Esophagus muscularis mucosa (tissue), 4 donors: ENCODE data around the gene TP63. TPM values are rescaled to one million over a fixed set of nuclear protein-coding genes. Genes with fewer than 3 reads are reported as not detected.

Experiments used
- DNase-seq: peaks from one replicate; pipeline ENCODE4 v3.0.0-alpha.2; 2017; ENCODE audit errors: extremely low spot score
- H3K27ac ChIP-seq, 4 donors: fragments of 200-600 bp; sonication (generic); replicated peaks in 1 of 4; 1 replicate in 3 of 4; 2 replicates in 1 of 4; pipeline ENCODE4 v1.5.1; 2016 to 2019; ENCODE audit warnings: mild to moderate bottlenecking in 1 of 4
- H3K27me3 ChIP-seq, 4 donors: fragments of 200-600 bp; sonication (generic); one replicate each; pipeline versions ENCODE4 v1.5.1 to v1.6.0; 2016 to 2019
- H3K36me3 ChIP-seq, 4 donors: fragments of 200-600 bp; sonication (generic); one replicate each; pipeline ENCODE4 v1.5.1; 2016 to 2019
- H3K4me1 ChIP-seq, 4 donors: fragments of 200-600 bp; sonication (generic); one replicate each; pipeline ENCODE4 v1.5.1; 2016 to 2019
- H3K4me3 ChIP-seq, 4 donors: fragments of 200-600 bp; sonication (generic); 1 replicate in 2 of 4; 2 replicates in 2 of 4; pipeline ENCODE4 v1.5.1; 2016 to 2019; ENCODE audit warnings: mild to moderate bottlenecking in 4 of 4, moderate library complexity in 1 of 4
- H3K9me3 ChIP-seq, 4 donors: fragments of 200-600 bp; sonication (generic); 1 replicate in 3 of 4; 2 replicates in 1 of 4; pipeline ENCODE4 v1.5.1; 2016 to 2019
- EP300 ChIP-seq: sonication (generic); formaldehyde crosslinking; IDR thresholded peaks from one replicate; pipeline ENCODE4 v1.6.1; 2017; ENCODE audit warnings: antibody characterized with exemption
- POLR2A ChIP-seq: fragments of 450-650 bp; IDR thresholded peaks from one replicate; pipeline ENCODE4 v1.6.1; 2017; ENCODE audit warnings: antibody characterized with exemption, moderate library complexity, mild to moderate bottlenecking, low read depth
- POLR2AphosphoS5 ChIP-seq, 2 donors: sonication (generic); formaldehyde crosslinking; IDR thresholded peaks; one replicate each; pipeline ENCODE4 v1.6.1; 2017; ENCODE audit warnings: antibody characterized with exemption in 2 of 2
- WGBS: methylation state at CpG from one replicate; pipeline ENCODE4 v1.1.5; 2018; 5-methylcytosine and 5-hydroxymethylcytosine counted together
- intact Hi-C: fragments of 100-400 bp; cut with DNase I; formaldehyde crosslinking; loops from one replicate; pipeline ENCODE4 v1.15.1; 2023
- total RNA-seq, 4 donors: library from RNA; depleted of rRNA; stranded (reverse); fragments of >200 nt; gene quantifications; one replicate each; pipeline versions ENCODE4 v1.1.0 to v1.2.1, GENCODE V29; 2016
- TF ChIP-seq, protein P1 (sequence below), 3 experiments: fragments of 200-600 bp in 2 of 3; fragments of 450-650 bp in 1 of 3; sonication (generic) in 2 of 3; IDR thresholded peaks; one replicate each; pipeline ENCODE4 v1.5.1; 2017 to 2019; ENCODE audit warnings: antibody characterized with exemption in 3 of 3, mild to moderate bottlenecking in 2 of 3, moderate library complexity in 1 of 3

TP63 gene
- total RNA-seq, 4 donors from 2014 or later, result under 0.01 to 0.34 (median 0.21) TPM

DNA sequence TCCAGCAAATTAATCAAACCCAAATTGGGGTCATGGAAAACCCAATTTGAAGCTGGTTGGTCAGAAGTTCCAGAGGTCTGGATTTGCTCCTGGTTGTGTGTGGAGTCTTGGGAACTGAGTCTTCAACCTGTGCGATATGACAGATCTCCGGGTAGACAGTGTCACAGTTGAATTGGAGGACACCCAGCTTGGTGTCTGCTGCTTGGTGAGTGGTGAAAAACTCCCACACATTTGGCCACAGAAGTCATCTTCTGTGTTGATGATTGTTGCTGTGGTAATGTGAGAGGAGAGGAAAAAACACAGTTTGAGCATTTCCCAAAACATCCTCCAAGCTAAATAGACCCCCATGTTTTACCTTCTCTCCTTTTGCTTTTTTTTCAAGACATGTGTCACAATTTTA lies 218.1 kb downstream of the TP63 start:
- 86% methylated on average over 2 of the region's 2 CpGs for WGBS
- no peak for TF ChIP-seq EP300

DNA sequence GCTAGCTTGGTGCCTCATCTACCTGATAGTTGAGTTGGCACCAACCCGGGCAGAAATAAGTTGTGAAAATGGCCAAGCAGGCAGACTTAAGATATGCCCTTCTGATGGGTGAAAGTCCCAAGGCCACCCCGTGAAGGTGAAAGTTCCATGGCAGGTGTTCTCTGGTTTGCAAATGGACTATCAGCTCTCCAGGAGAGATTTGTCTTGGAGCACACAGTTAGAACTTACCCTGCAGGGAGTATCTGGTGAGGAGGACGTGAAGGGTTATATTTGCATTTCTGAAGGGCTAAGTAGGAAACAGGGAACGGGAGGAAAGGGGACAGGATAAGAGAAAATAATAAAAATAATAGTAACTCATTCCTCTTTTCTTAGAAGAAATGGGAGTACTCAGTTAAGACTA lies 220.5 kb downstream of the TP63 start:
- H3K27ac ChIP-seq, result no peak overlapping the region
- no peaks in the 10 kb centered on the region for H3K4me1 ChIP-seq
- DNase-seq, result no peak
- H3K4me3 ChIP-seq, result no peak overlapping the region
- no peaks in the 10 kb centered on the region for H3K27me3 ChIP-seq
- 71% methylated on average over 4 of the region's 4 CpGs for WGBS
- TF ChIP-seq POLR2AphosphoS5 (IDR thresholded peaks at IDR 0.05) (no peak), EP300 (no peak), POLR2A (no peak)
- TF ChIP-seq, protein P1, sequence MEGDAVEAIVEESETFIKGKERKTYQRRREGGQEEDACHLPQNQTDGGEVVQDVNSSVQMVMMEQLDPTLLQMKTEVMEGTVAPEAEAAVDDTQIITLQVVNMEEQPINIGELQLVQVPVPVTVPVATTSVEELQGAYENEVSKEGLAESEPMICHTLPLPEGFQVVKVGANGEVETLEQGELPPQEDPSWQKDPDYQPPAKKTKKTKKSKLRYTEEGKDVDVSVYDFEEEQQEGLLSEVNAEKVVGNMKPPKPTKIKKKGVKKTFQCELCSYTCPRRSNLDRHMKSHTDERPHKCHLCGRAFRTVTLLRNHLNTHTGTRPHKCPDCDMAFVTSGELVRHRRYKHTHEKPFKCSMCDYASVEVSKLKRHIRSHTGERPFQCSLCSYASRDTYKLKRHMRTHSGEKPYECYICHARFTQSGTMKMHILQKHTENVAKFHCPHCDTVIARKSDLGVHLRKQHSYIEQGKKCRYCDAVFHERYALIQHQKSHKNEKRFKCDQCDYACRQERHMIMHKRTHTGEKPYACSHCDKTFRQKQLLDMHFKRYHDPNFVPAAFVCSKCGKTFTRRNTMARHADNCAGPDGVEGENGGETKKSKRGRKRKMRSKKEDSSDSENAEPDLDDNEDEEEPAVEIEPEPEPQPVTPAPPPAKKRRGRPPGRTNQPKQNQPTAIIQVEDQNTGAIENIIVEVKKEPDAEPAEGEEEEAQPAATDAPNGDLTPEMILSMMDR (IDR thresholded peaks at IDR 0.05), result no peak
- no peaks in the 10 kb centered on the region for H3K9me3 ChIP-seq
- H3K36me3 ChIP-seq, result no peaks in the 10 kb centered on the region
- intact Hi-C loops, result no loop called here

More for the DNA sequence above, 218.1 kb downstream of the TP63 start:
- no peaks in the 10 kb centered on the region for H3K4me1 ChIP-seq
- H3K27ac ChIP-seq, result no peak overlapping the region
- H3K27me3 ChIP-seq, result no peaks in the 10 kb centered on the region
- H3K9me3 ChIP-seq, result no peaks in the 10 kb centered on the region
- no peak for DNase-seq
- intact Hi-C loops, result no loop called here
- no peak overlapping the region for H3K4me3 ChIP-seq
- no peaks in the 10 kb centered on the region for H3K36me3 ChIP-seq

DNA sequence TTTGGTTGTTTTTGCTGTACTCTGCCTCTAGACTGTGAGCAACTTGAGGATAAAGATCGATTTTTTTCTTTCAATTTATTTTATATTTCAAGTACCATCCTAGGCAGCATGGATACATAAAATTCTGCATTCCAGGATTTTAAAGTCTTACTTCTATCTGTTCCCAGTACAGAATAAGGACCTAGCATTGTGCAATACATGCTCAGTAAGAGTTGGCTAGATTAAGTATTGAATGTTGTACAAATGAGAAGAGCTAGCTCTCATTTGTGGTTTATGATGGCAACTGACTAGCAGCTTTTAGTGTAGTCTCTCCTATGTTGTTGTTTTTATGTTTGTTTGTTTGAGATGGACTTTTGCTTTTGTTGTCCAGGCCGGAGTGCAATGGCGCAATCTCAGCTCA lies 222.7 kb downstream of the TP63 start:
- intact Hi-C loops, result no loop called here
- Histone ChIP-seq H3K9me3 (no peaks in the 10 kb centered on the region), H3K4me3 (no peak overlapping the region), H3K27ac (no peak overlapping the region), H3K36me3 (no peaks in the 10 kb centered on the region), H3K27me3 (no peaks in the 10 kb centered on the region), H3K4me1 (no peaks in the 10 kb centered on the region)
- no peak for DNase-seq
- TF ChIP-seq POLR2A (no peak), EP300 (no peak), POLR2AphosphoS5 (IDR thresholded peaks at IDR 0.05) (no peak)
- TF ChIP-seq, protein P1 (IDR thresholded peaks at IDR 0.05), result no peak
- 95% methylated on average over 3 of the region's 3 CpGs for WGBS

DNA sequence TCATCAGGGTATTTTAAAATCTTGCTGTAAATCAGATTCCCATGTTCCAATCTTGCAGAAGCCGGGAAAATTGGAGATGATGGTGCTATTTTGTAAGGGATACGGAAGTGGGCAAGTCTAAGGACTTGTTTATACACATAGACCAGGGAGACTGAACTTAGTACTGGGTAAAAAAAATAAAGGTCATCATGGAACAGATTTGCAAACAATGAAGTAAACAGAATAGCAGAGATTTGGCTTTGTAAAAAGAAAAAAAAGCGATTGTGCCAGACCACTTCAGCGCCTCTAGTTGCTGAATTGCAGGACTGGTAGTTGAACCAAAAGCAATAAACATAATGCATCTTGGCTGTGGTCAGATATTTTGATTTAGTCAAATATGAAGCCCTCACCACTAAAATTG lies 229.1 kb downstream of the TP63 start:
- Histone ChIP-seq H3K4me1 (no peaks in the 10 kb centered on the region), H3K27ac (no peak overlapping the region), H3K36me3 (no peaks in the 10 kb centered on the region), H3K27me3 (no peaks in the 10 kb centered on the region), H3K9me3 (no peaks in the 10 kb centered on the region), H3K4me3 (no peak overlapping the region)
- intact Hi-C loops, result no loop called here
- 81% methylated on average over 4 of the region's 4 CpGs for WGBS
- DNase-seq, result no peak
- TF ChIP-seq, protein P1 (IDR thresholded peaks at IDR 0.05), result no peak
- TF ChIP-seq POLR2A, result no peak
- no peak for TF ChIP-seq POLR2AphosphoS5 (IDR thresholded peaks at IDR 0.05)
- TF ChIP-seq EP300, result no peak

DNA sequence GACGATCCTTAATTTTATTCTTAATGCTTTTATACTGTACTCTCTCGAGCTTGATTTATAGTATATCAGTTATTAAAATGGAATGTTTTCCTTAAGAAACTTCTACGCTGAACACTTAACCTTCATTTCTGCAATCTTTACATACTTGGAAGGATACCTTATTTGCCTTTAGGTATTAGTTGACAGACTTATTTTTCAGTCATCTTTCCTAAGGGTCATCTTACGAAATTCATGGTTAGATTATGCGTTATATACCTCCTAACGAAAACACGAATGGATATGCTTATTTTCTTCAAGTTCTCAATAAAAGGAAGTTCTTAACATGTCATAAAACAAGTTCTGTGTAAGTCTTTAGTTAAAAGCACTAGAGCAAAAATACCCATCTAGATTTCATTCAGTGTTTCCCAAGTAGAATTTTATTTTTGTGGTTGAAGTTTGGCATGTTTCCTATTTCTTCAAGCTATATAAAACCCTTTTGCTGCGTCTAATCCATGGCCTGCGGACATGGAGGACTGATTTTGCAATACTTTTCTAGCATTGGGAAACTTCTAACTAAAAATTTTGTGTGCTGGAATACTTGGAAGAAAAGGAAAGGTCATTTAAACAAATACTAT lies 231.3 kb downstream of the TP63 start:
- no peak overlapping the region for H3K4me3 ChIP-seq
- H3K27me3 ChIP-seq, result no peaks in the 10 kb centered on the region
- H3K36me3 ChIP-seq, result no peaks in the 10 kb centered on the region
- H3K9me3 ChIP-seq, result no peaks in the 10 kb centered on the region
- no peak for TF ChIP-seq POLR2AphosphoS5 (IDR thresholded peaks at IDR 0.05)
- TF ChIP-seq POLR2A, result no peak
- TF ChIP-seq, protein P1 (IDR thresholded peaks at IDR 0.05), result no peak
- no peak for TF ChIP-seq EP300
- H3K4me1 ChIP-seq, result no peaks in the 10 kb centered on the region
- intact Hi-C loops, result no loop called here
- no peak for DNase-seq
- WGBS, result 88% methylated on average over 9 of the region's 9 CpGs
- H3K27ac ChIP-seq, result no peak overlapping the region
